Activated CD4-positive, alpha-beta T cell treated with anti-CD3 and anti-CD28 coated beads, Interleukin-2, amount 50 U/mL, for 16 hours (primary cell): ENCODE measurements around the gene TTLL10.
A peak's percentile ranks its signal among the peaks of the same experiment; 100 is the strongest.

ENCODE experiments used
- DNase-seq: peaks from one replicate; pipeline ENCODE4 v3.0.0-alpha.2; 2020

The TTLL10 gene

GRCh38 chr1:1173793-1174415 is at the start of gene TTLL10:
TTLL10 (plus strand) TSS chr1:1173880; CDS start chr1:1179216, 5,336 bp downstream.
- DNase-seq, result peak; percentile 25

GRCh38 chr1:1124508-1124785 is 49.2 kb upstream of the TTLL10 start:
- no peak for DNase-seq

GRCh38 chr1:1124786-1125642 is 48.7 kb upstream of the TTLL10 start:
- DNase-seq, result no peak

GRCh38 chr1:1125945-1126344 is 47.7 kb upstream of the TTLL10 start:
- no peak for DNase-seq

GRCh38 chr1:1127551-1128451 is 45.9 kb upstream of the TTLL10 start:
- no peak for DNase-seq

- DNase-seq, result no peak
Measured at GRCh38 chr1:1128454-1129139, 45.1 kb upstream of the TTLL10 start.

- no peak for DNase-seq
Measured at GRCh38 chr1:1129381-1129821, 44.3 kb upstream of the TTLL10 start.

GRCh38 chr1:1130206-1131120 is 43.2 kb upstream of the TTLL10 start:
- no peak for DNase-seq

- DNase-seq, result no peak
Measured at GRCh38 chr1:1132042-1132950, 41.4 kb upstream of the TTLL10 start.

- no peak for DNase-seq
Measured at GRCh38 chr1:1132956-1133750, 40.5 kb upstream of the TTLL10 start.

- no peak for DNase-seq
Measured at GRCh38 chr1:1134300-1134970, 39.2 kb upstream of the TTLL10 start.

- no peak for DNase-seq
Measured at GRCh38 chr1:1135339-1136136, 38.1 kb upstream of the TTLL10 start.

GRCh38 chr1:1136547-1137230 is 37.0 kb upstream of the TTLL10 start:
- DNase-seq, result no peak

- DNase-seq, result peak; percentile 60
Measured at GRCh38 chr1:1137256-1138045, 36.2 kb upstream of the TTLL10 start.

GRCh38 chr1:1140673-1141072 is 33.0 kb upstream of the TTLL10 start:
- DNase-seq, result no peak

- DNase-seq, result no peak
Measured at GRCh38 chr1:1141244-1141910, 32.3 kb upstream of the TTLL10 start.
